IPS-NIHi11 (cell line): ENCODE measurements around the gene SFXN2.
"Not testable (repeated sequence)": the region's sequence is repeated elsewhere in the genome, so short reads cannot be mapped to it uniquely, and the experiment has no call there.

ENCODE experiments used
- DNase-seq: peaks from one replicate; pipeline ENCODE4 v3.0.0; 2012; ENCODE audit warnings: mixed read lengths, low spot score

The SFXN2 gene

DNA sequence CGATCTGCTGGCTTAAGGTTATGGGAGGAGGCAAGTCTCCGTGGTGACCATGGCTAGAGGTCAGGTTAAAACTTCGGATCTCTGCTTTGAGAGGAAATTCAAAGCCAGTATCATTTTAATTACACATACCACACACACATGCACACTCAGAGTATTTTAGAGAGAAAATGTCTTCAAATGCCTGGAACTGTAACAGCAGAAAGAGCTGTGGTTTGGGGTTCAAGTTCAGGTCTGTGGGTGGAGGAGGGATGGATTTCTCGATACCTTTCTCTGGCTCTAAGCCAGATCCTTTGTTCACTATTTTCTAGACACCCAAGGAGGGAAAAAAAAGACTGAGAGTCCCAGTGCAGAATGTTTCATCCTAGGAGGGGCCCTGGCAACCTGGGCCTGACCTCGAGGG lies 32.7 kb upstream of the SFXN2 start:
- no peak for DNase-seq

DNA sequence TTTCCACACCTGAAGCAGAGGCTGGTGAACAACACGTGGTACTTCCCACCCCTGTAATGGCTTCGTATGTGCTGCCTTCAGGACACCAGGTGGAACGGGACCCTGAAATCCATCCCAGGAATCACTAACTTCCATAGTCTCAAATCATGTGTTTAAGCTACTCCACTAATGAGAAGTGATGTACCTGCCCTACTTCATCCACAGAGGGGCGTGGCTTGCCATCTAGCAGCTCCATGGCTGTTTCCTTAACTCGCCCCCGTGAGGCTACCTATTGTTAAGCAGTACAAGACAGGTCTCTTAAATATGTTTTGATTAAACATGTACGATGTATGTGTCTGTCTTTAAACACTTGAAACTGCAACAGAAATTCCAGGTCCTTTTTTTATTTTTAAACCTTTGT lies 32.0 kb upstream of the SFXN2 start:
- no peak for DNase-seq

DNA sequence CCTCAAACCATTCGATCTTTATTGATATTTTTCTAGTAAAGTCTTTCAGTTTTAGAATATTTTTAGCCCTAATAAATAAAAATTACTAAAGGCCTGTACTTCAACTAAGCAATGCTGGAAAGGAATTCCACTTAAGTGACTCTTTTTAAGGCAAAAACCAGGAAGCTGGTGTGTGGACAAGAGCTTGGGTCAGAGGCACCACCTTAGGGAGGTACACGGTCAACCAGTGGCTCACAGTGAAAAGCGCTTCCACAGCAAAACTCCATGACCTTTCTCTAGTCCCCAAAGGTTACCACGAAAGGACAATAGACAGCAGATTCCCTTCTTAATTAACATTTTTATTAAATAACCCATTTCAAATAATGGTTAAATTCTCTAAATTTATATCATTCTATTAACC lies 31.5 kb upstream of the SFXN2 start:
- DNase-seq, result no peak

DNA sequence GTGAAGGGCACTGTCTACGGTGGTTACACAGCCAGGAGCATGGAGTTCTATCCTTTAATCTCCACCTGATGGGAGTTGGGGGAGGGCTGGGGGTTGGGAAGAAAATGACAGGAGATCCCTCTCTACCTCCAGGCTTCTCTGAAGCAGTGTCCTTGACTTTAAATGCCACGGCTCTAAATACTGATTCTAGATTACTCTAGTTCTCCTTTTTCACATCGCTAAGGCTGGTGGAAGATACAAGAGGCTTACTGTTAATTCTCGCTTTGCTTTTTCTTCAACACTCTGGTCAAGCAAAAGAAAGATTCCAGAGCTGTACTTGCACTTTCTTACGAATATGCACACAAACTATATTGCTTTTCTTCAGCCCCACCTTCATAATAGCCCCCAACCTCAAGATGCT lies 30.7 kb upstream of the SFXN2 start:
- no peak for DNase-seq

DNA sequence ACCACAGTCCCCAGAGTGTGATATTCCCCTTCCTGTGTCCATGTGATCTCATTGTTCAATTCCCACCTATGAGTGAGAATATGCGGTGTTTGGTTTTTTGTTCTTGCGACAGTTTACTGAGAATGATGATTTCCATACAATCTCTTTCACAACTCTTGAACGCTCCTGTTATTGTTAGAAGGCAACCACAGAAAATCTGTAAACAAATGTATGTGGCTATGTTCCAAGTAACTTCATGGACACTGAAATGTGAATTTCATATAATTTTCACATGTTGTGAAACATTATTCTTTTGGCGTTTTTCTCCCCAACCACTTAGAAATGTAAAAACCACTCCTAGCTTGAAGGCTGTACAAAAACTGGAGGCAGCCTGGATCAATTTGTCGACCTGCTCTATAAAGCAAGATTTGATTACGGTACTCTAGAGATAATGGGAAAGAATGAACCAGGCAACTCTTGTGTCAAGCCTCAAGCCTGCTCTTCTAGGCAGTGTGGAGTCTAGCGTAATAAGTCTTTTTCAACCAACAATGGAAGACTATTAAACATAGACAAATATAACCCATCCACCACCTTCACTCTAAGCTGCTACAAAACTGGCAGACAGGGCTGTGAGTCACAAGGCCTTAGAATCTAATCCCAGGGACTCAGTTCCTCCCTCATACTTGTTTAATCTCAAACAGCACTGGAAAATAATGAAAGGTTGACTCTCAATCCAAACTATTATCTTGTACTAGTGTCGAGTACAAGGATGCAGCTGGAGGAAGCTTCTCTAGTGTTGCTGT lies 23.0 kb upstream of the SFXN2 start:
- DNase-seq, result no peak

DNA sequence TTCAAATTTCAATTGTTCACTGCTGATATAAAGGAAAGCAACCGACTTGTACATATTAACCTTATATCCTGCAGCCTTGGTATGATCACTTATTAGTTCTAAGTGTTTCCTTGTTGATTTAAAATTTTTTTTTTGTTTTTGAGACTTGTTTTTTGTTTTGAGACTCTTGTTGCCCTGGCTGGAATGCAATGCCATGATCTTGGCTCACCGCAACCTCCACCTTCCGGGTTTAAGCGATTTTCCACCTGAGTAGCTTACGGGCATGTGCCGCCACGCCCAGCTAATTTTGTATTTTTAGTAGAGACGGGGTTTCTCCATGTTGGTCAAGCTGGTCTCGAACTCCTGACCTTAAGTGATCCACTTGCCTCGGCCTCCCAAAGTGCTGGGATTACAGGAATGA lies 19.0 kb upstream of the SFXN2 start:
- DNase-seq, result not testable (repeated sequence)

DNA sequence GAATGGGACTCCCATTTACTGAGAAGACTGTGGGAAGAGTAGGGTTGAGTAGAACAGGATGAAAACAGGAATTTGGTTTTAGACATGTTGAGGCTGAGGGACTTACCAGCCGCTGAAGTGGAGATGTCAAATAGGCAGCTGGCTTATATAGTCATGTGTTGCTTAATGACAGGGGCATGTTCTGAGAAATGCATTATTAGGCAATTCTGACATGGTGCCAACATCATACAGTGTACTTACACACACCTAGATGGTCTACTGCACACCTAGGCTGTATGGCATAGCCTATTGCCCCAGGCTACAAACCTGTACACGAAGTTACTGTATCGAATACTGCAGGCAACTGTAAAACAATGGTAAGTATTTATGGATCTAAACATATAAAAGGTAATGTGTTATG lies 17.7 kb upstream of the SFXN2 start:
- DNase-seq, result no peak

DNA sequence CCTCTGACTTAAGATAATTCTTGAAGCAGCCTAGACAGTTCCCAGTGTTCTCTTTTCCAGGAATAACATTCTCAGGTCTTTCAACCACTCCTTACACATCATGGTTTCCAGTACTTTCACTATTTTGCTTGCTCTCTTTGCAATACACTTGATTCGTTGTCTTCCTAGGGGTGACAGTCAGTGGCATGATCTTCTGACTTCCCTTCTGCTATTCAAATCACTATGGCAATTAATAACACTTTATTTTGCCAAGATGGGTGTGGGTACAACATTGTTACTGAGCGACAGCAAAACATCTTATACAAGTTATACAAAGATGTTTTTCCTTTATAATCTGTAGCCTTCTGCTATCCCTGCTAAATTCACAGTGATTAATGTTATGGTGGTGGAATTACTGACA lies 15.5 kb upstream of the SFXN2 start:
- no peak for DNase-seq

DNA sequence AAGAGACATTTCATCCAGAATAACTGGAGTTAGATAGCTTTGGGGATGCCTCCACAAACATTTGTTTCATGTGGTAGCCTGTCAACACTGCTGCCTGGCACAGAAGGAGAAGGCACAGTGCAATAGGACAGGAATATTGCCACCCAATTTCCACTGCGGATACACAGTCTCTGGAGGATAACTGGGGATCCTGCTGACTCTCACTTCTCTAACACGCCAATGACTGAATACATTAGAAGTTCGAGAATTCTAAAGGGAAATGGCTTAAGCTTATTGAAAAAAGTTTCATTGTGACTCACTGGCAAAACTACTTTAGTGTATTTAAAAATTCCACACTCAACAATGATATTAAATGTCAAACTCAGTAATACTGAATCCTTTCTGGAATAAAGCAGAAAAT lies 13.2 kb upstream of the SFXN2 start:
- no peak for DNase-seq

DNA sequence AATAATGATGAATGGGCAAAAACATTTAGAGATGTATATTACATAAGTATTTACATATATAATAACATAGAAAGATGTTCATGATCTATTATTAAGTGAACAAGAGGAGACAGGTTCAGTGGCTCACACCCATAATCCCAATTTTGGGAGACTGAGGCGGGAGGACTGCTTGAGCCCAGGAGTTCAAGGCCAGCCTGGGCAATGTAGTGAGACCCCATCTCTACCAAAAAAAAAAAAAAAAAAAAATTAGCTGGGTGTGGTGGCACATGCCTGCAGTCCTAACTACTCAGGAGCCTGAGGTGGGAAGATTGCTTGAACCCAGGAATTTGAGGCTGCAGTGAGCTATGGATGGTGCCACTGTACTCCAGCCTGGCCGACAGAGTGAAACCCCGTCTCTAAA lies 12.6 kb upstream of the SFXN2 start:
- no peak for DNase-seq

DNA sequence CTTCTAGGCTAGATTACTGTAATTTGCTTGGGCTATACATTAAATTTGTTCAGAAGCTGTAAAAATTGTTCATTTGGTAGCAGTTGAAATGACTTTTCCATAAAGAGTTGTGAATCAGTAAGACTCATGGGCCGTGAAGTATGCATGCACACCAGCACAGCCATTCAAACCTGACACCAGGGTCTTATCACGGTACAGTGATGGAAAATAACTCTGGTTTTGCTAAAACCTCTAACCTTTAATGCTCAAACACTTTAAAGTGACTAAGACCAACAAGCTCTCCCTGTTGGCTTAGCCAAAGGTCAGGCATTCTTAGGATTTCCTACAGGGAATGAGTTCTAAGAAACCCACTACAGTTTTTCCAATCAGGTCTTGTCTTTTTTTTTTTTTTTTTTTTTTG lies 11.7 kb upstream of the SFXN2 start:
- DNase-seq, result no peak

DNA sequence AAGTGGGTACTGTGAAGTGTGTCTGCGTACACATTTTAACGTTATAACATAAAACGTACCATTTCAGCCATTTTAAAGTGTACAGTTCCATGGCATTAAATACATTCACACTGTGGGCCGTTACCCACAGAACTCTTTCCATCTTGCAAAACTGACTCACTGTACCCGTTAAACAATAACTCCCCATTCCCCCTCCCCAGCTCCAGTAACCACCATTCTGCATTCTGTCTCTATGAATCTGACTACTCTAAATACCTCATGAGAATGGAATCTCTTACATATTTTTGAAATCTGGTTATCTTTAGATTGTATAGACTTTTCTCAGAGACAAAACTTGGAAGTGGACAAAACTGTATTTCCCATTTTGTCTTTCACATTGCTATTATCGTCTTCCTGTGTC lies 9.5 kb upstream of the SFXN2 start:
- no peak for DNase-seq

DNA sequence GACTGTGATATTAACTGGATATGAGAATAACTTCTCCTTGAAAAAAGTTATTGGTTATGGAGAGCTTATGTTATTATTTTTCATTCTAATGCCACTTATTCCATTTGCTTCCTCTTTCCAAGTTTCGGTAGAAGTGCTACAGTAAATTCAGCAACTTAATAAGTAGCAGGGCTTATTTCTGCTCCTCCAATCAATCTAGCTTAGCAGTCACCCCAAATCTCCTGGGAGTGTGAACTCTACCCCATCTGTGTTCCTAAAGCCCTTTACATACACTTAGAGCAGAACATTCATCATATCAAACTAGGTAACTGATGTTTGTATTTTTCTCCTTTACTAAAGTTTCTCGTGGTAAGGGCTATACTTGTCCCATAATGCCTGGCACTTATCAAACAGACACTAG lies 8.9 kb upstream of the SFXN2 start:
- no peak for DNase-seq

DNA sequence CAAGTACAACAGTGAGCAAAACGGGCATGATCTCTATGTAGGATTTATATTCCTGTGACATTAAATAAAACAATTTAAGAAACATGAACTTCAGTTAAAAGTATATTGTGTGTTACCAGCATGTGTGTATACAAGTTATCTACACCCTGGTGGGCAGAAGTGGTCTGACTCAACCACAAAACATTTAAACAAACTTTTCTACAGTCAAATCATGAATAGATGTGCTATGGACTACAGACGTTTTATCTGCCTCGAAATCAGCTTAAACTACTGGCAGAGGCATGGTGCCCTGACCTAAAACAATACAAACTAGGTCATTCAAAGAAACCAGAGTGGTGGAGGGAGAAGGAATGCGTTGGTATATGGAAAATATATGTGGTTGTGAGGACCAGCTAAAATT lies 3.8 kb upstream of the SFXN2 start:
- no peak for DNase-seq

DNA sequence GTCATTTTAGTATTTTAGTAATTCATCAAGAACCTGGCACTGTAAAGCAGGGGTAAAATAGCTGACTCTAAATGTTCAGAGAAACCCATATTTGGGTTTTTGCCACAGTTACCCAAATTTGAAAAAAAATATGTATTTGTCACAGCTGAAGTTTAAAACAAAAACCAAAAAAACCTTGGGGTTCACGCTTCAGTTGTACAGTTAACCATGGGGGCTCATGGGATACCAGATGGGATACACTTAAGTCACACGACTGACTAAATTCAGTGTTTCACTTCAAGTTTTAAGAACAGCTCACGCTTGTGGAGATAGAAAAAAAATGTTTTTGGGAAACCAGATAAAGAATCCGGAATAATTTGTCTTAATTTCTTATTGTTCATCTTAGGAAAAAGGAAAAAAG lies 2.3 kb upstream of the SFXN2 start:
- DNase-seq, result no peak

DNA sequence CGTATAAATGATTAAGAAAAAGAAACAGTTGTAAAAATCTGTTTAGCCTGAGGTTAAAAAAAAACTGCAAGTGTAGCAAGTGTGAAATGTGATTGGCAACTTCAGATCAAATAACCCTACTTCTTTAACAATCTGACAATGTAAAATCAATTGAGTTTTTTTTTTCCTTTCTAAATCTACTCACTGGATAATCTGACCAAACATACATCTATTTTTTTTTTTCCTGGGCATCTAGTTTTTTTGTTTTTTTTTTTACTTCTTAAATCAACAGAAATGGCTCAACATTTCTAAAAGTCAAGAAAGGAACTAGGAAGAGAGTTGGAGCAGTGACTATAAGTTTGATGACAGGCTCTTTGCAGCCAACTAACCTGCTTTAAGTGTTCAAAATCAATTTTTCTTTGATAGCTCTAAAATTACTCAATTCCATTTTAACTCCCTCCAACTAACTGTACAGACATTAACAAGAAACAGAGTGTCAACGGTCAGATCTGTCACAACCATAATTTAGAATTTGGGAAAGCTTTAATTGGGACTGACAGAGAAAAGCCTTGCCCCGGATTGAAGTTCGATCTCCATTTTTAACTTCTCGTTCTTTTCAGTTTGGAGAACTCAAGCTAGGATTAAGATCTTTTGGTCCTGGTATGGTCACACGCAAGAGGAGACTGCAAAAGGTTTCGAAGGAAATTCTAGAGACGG lies 1.4 kb upstream of the SFXN2 start:
- DNase-seq, result no peak

DNA sequence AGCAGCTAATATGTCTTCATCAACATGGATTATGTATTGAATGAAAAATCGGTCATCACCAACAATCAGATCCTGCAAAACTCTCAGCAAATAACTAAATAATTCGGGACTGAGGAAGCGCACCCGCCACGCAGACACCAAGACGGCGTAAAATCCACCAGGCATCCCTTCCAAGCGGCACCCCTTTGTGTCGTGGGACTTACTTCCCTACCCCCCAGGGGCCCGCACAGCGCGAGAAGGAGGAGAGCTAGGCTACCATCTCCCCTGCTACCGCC lies 960 bp upstream of the SFXN2 start:
- no peak for DNase-seq

DNA sequence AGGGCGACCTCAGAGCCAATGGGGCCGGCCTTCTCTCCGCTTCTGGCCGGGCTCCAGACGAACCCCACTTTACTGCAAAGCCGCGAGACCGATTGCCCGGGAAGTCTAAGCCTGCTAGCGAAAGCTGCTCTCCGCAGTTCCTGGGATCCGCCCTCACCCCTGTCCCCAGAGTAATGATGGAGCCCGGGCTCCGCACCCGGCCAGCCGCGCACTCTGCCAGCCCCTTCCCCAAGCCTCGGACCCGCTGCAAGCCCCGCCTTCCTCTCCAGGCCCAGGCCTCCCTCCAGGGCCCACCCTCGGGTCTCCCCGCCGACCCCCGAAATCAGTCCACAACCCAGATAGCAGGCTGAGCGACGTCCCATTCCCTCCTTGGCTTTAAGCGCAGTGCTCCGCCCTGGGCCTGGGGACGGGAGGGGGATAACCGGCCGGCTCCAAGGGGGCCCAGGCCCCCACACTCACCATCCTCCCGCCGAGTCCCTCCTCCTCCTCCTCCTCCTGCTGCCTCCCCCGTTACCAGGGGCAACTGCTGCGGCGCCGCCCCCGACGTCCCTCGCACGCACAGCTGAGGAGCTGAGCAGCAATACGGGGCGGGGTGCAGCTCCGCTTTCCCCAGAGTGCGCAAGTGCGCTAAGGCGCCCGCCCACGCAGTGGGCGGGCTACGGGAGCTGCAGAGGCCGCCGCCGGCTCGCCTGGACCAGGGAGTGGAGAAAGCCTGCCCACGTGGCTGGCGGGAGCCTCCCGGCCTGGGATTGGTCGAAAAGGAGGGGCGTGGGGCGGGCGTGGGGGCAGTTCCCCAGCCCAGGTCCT lies 419 bp upstream of the SFXN2 start, which contains the start of gene ARL3:
ARL3 (minus strand) TSS at position 584 of the 807 bp plus-strand sequence; CDS start at position 462, 122 bp downstream.
- DNase-seq, result peak; percentile 99

DNA sequence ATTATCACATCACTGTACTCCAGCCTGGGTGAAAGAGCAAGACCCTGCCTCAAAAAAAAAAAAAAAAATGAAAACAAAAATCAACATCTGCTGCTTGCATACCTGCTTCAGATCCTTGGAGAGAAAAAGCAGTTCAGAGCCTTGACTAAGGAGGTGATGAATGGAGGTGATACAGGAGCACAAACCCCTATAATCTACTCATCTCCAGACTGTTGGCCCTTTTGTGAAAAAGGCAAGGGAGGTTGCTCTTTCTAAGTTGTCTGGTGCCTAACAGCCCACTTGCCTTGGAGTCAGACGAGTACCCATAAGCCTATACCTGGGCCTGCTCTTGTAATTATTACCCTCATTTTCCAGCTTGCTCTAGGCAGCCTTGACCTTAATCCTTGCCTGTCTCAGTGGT lies 1.4 kb downstream of the SFXN2 start:
- no peak for DNase-seq

DNA sequence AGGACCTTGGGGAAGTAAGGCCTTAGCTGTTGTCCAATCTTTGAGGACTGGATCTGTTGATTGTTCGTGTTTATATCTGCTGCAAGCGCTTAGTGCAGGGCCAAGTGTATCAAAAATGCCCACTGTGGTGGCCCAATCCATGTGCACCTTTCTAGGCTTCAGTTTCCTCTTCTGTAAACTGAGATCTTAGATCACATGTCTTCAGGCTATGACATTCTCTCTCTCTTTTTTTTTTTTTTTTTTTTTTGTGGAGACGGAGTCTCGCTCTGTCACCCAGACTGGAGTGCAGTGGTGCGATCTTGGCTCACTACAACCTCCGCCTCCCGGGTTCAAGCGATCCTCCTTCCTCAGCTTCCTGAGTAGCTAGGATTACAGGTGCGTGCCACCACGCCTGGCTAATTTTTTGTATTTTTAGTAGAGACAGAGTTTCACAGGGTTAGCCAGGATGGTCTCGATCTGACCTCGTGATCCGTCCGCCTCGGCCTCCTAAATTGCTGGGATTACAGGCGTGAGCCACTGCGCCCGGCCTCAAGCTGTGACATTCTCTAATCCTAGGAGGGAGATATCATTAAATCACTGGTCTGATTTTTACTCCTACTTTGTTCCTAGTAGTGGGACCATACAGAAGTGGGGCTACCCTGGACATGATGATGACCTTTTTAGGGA lies 2.6 kb downstream of the SFXN2 start:
- not testable (repeated sequence) for DNase-seq

DNA sequence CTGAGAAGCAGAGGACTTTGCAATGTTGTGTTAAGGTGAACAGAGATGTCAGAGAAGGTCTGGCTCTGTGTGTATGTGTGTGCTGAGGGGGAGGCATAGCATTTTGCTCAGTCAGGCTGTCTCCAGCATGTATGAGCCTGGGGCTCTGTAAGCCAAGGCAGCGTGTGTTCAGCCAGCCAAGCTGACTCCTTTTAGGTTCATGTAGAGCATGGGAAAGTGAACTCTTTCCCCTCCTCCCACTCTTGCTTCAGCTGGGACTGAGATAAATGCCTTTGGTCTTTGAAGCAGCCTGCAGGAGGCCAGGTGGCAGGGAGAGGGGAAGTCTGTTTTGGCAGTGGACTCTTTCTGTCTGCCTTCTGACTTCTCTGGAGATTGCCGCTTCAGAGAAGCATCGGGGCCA lies 3.8 kb downstream of the SFXN2 start:
- no peak for DNase-seq

DNA sequence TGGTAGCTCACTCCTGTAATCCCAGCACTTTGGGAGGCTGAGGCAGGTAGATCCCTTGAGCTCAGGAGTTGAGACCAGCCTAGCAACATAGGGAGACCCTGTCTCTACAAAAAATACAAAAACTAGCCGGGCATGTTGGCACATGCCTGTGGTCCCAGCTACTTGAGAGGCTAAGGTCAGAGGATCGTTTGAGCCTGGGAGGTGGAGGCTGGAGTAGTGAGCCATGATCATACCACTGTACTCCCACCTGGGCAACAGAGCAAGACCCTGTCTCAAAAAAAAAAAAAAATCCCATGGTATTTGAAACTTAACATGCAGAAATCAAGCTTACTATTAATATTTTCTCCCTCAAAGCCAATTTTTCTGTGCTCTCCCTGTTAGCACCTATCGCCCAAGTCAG lies 5.9 kb downstream of the SFXN2 start:
- DNase-seq, result no peak
